K562 (cell line): ENCODE measurements around the gene ATIC. TPM values are rescaled to one million over a fixed set of nuclear protein-coding genes. Genes with fewer than 3 reads are reported as not detected.

Source experiments
- CBX3 ChIP-seq, 2 experiments: IDR thresholded peaks; 1 replicate in 1 of 2; 2 replicates in 1 of 2; pipeline ENCODE4 v1.6.1; 2012; ENCODE audit warnings: inconsistent platforms in 2 of 2, low read length in 2 of 2, borderline replicate concordance in 1 of 2, control low read depth in 1 of 2
- COPS2 ChIP-seq: fragments of 450-650 bp; conservative IDR thresholded peaks from 2 replicates; pipeline ENCODE4 v1.6.1; 2016; ENCODE audit warnings: mild to moderate bottlenecking, moderate library complexity
- E2F8 ChIP-seq: fragments of 450-650 bp; IDR thresholded peaks from 2 replicates; pipeline ENCODE4 v1.7.1; 2018; ENCODE audit warnings: mild to moderate bottlenecking, low read depth; ENCODE audit not compliant: partially characterized antibody
- EP400 ChIP-seq: fragments of 450-650 bp; IDR thresholded peaks from 2 replicates; pipeline ENCODE4 v1.6.1; 2017; ENCODE audit warnings: antibody characterized with exemption, mild to moderate bottlenecking, moderate library complexity
- FIP1L1 ChIP-seq: fragments of 200-400 bp; formaldehyde crosslinking; IDR thresholded peaks from 2 replicates; pipeline ENCODE4 v1.6.1; 2018; ENCODE audit warnings: mild to moderate bottlenecking, low read depth, low read length; ENCODE audit not compliant: poor library complexity, severe bottlenecking
- GABPA ChIP-seq: fragments of 200-800 bp; sonication (Bioruptor generic); conservative IDR thresholded peaks from 2 replicates; pipeline ENCODE4 v1.6.1; 2016; ENCODE audit warnings: low read depth, missing genetic modification characterization, missing compliant biosample characterization
- HEY1 ChIP-seq: fragments of 250-450 bp; sonication (Bioruptor Pico); IDR thresholded peaks from 2 replicates; pipeline ENCODE4 v1.5.0; 2020; ENCODE audit warnings: mild to moderate bottlenecking, moderate library complexity, borderline replicate concordance
- HMG20A ChIP-seq: fragments of 450-650 bp; formaldehyde crosslinking; conservative IDR thresholded peaks from 2 replicates; pipeline ENCODE4 v1.4.0; 2020; ENCODE audit warnings: mild to moderate bottlenecking, mixed read lengths
- IRF9 ChIP-seq: fragments of 450-650 bp; IDR thresholded peaks from 2 replicates; pipeline ENCODE4 v1.6.1; 2016; ENCODE audit warnings: missing biosample characterization, missing genetic modification characterization
- LEF1 ChIP-seq: fragments of 450-650 bp; IDR thresholded peaks from 2 replicates; pipeline ENCODE4 v1.6.1; 2016; ENCODE audit warnings: mild to moderate bottlenecking
- NFE2L1 ChIP-seq: fragments of 450-650 bp; IDR thresholded peaks from 2 replicates; pipeline ENCODE4 v1.6.1; 2016; ENCODE audit warnings: missing genetic modification characterization, low read depth, mild to moderate bottlenecking, missing compliant biosample characterization, moderate library complexity, borderline replicate concordance
- PHTF2 ChIP-seq: fragments of 250-450 bp; sonication (Bioruptor Pico); IDR thresholded peaks from 2 replicates; pipeline ENCODE4 v1.5.0; 2021; ENCODE audit warnings: mild to moderate bottlenecking
- SP1 ChIP-seq: sonication (generic); formaldehyde crosslinking; IDR thresholded peaks from 2 replicates; pipeline ENCODE4 v1.8.1; 2022; ENCODE audit warnings: mild to moderate bottlenecking, missing genetic modification reagents
- TFAM ChIP-seq: fragments of 250-450 bp; sonication (Bioruptor Pico); conservative IDR thresholded peaks from 2 replicates; pipeline ENCODE4 v1.5.0; 2021; ENCODE audit warnings: mild to moderate bottlenecking, moderate library complexity
- ZNF174 ChIP-seq: fragments of 250-450 bp; sonication (Bioruptor Pico); IDR thresholded peaks from 2 replicates; pipeline ENCODE4 v1.4.0; 2020; ENCODE audit warnings: mild to moderate bottlenecking
- polyA plus RNA-seq, 8 experiments: library from polyadenylated mRNA; depleted of rRNA in 4 of 8; stranded (reverse) in 5 of 8; unstranded in 3 of 8; fragments of >200 nt; fragmentation: Nextera tagmentation in 2 of 8; fragmentation: Illumina TruSeq in 1 of 8; extraction: Ambion mirVana in 2 of 8; extraction: Trizol in 1 of 8; gene quantifications; 2 replicates each; pipeline versions ENCODE4 v1.2.1 to v1.2.3, GENCODE V29; 2011 to 2014; ENCODE audit warnings: inconsistent platforms in 1 of 8, missing spikeins in 1 of 8
- total RNA-seq, 7 experiments: library from RNA; depleted of rRNA in 6 of 7; stranded (reverse); fragments of >200 nt in 6 of 7; fragmentation: Illumina TruSeq in 2 of 7; extraction: Trizol in 2 of 7; gene quantifications; 2 replicates each; pipeline versions ENCODE4 v1.2.1 to v1.2.3, GENCODE V29; 2011 to 2021; ENCODE audit warnings: low replicate concordance in 1 of 7
- TF ChIP-seq, protein P1 (sequence below), 2 experiments: fragments of 200-800 bp in 1 of 2; sonication (Bioruptor generic) in 1 of 2; sonication (generic) in 1 of 2; formaldehyde crosslinking in 1 of 2; IDR thresholded peaks in 1 of 2; conservative IDR thresholded peaks in 1 of 2; 2 replicates each; pipeline versions ENCODE4 v1.5.0 to v1.6.1; 2016 to 2020; ENCODE audit warnings: missing compliant biosample characterization in 1 of 2, missing genetic modification characterization in 1 of 2, missing genetic modification reagents in 1 of 2
- TF ChIP-seq, protein P2 (sequence below), 2 experiments: fragments of 450-650 bp in 1 of 2; sonication (generic) in 1 of 2; formaldehyde crosslinking in 1 of 2; IDR thresholded peaks in 1 of 2; conservative IDR thresholded peaks in 1 of 2; 2 replicates each; pipeline versions ENCODE4 v1.6.1 to v1.8.1; 2016 to 2023; ENCODE audit warnings: mild to moderate bottlenecking in 2 of 2, moderate library complexity in 2 of 2, inconsistent platforms in 1 of 2, missing genetic modification reagents in 1 of 2
- TF ChIP-seq, protein P3 (sequence below), 2 experiments: IDR thresholded peaks; 2 replicates each; pipeline ENCODE4 v1.6.1; 2011; ENCODE audit warnings: borderline replicate concordance in 1 of 2, control low read depth in 1 of 2, low read depth in 1 of 2, low read length in 1 of 2, mild to moderate bottlenecking in 1 of 2, mixed read lengths in 1 of 2, moderate library complexity in 1 of 2; ENCODE audit not compliant: insufficient read depth in 1 of 2, insufficient read length in 1 of 2, poor library complexity in 1 of 2, severe bottlenecking in 1 of 2; ENCODE audit errors: extremely low read depth in 1 of 2

The ATIC gene
- total and polyA plus RNA-seq, 9 of the 15 experiments (the other 6 are each of a cell fraction or from before 2014, with no cell fraction given) = 45.6 to 480 (median 212) TPM

- TF ChIP-seq IRF9 (tag) (no peak), E2F8 (no peak), HEY1 (no peak), TFAM (CRISPR knock-in tag) (no peak), LEF1 (no peak), FIP1L1 (peak; percentile 88), EP400 (peak; percentile 89), CBX3 (IDR thresholded peaks at IDR 0.05; ENCODE audit: borderline replicate concordance in 1 of 2, low read length in 2 of 2) (no peak; a peak in 1 of 3 replicates), GABPA (tag) (peak; percentile 85), SP1 (CRISPR knock-in tag) (no peak), COPS2 (no peak), NFE2L1 (tag) (no peak), HMG20A (no peak), PHTF2 (CRISPR knock-in tag) (no peak), ZNF174 (CRISPR knock-in tag) (no peak)
- TF ChIP-seq, protein P1, sequence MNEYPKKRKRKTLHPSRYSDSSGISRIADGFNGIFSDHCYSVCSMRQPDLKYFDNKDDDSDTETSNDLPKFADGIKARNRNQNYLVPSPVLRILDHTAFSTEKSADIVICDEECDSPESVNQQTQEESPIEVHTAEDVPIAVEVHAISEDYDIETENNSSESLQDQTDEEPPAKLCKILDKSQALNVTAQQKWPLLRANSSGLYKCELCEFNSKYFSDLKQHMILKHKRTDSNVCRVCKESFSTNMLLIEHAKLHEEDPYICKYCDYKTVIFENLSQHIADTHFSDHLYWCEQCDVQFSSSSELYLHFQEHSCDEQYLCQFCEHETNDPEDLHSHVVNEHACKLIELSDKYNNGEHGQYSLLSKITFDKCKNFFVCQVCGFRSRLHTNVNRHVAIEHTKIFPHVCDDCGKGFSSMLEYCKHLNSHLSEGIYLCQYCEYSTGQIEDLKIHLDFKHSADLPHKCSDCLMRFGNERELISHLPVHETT (CRISPR knock-in tag; conservative IDR thresholded peaks at IDR 0.05 in 1 of 2, IDR thresholded peaks at IDR 0.05 in 1 of 2) = peak in 1 of 2 experiments; percentile 64; a peak in 2 of 4 replicates
- TF ChIP-seq, protein P2, sequence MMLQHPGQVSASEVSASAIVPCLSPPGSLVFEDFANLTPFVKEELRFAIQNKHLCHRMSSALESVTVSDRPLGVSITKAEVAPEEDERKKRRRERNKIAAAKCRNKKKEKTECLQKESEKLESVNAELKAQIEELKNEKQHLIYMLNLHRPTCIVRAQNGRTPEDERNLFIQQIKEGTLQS (IDR thresholded peaks at IDR 0.05) = no peak
- TF ChIP-seq, protein P2 (CRISPR knock-in tag; conservative IDR thresholded peaks at IDR 0.05) = no peak
- TF ChIP-seq, protein P3, sequence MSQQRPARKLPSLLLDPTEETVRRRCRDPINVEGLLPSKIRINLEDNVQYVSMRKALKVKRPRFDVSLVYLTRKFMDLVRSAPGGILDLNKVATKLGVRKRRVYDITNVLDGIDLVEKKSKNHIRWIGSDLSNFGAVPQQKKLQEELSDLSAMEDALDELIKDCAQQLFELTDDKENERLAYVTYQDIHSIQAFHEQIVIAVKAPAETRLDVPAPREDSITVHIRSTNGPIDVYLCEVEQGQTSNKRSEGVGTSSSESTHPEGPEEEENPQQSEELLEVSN (IDR thresholded peaks at IDR 0.05; ENCODE audit: borderline replicate concordance in 1 of 2, extremely low read depth in 1 of 2, insufficient read depth in 1 of 2, insufficient read length in 1 of 2, low read depth in 1 of 2, low read length in 1 of 2, poor library complexity in 1 of 2, severe bottlenecking in 1 of 2) = peak; percentile 95 to 97
These were observed at the start of gene ATIC (continued) for GRCh38 chr2:215311625-215312396.
